WERI-Rb-1 (cell line): ENCODE measurements around the gene NRARP.
"Not testable (repeated sequence)": the region's sequence is repeated elsewhere in the genome, so short reads cannot be mapped to it uniquely, and the experiment has no call there.

Experiments
- DNase-seq: peaks from one replicate; pipeline ENCODE4 v3.0.0-alpha.2; 2020
- H3K27ac ChIP-seq: fragments of 250-450 bp; sonication (Bioruptor Pico); 2 replicates; pipeline ENCODE4 v1.5.1; 2020; ENCODE audit warnings: mild to moderate bottlenecking, moderate library complexity
- H3K27me3 ChIP-seq: fragments of 250-450 bp; sonication (Bioruptor Pico); 2 replicates; pipeline ENCODE4 v1.5.1; 2021; ENCODE audit warnings: mild to moderate bottlenecking, low read depth, moderate library complexity; ENCODE audit not compliant: insufficient read depth, severe bottlenecking
- H3K36me3 ChIP-seq: fragments of 250-450 bp; sonication (Bioruptor Pico); 2 replicates; pipeline ENCODE4 v1.5.1; 2020; ENCODE audit warnings: mild to moderate bottlenecking, moderate library complexity
- H3K4me3 ChIP-seq: 2 replicates; pipeline ENCODE4 v1.5.1; 2011; ENCODE audit warnings: low read depth, mild to moderate bottlenecking, control low read depth, low read length
- H3K9me3 ChIP-seq: fragments of 250-450 bp; sonication (Bioruptor Pico); 2 replicates; pipeline ENCODE4 v1.5.1; 2021; ENCODE audit warnings: mild to moderate bottlenecking, moderate library complexity; ENCODE audit not compliant: severe bottlenecking
- TF ChIP-seq, protein P1 (sequence below): IDR thresholded peaks from 2 replicates; pipeline ENCODE4 v1.5.1; 2011; ENCODE audit warnings: low read depth, mild to moderate bottlenecking, control low read depth, inconsistent platforms, low read length

NRARP gene

DNA sequence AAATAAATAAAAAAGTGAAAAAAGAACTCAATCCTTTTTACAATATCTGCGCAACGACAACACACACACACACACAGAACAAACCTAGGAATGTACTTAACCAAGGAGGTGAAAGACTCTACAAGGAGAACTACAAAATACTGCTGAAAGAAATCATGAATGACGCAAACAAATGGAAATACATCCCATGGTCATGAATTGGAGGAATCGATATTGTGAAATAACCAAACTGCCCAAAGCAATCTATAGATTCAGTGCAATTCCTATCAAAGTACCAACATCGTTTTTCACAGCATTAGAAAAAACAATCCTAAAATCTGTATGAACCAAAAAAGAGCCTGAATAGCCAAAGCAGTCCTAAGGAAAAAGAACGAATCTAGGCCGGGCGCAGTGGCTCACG, 29.9 kb upstream of the NRARP start:
- no peaks in the 10 kb centered on the region for H3K36me3 ChIP-seq
- no peaks in the 10 kb centered on the region for H3K27me3 ChIP-seq
- TF ChIP-seq, protein P1, sequence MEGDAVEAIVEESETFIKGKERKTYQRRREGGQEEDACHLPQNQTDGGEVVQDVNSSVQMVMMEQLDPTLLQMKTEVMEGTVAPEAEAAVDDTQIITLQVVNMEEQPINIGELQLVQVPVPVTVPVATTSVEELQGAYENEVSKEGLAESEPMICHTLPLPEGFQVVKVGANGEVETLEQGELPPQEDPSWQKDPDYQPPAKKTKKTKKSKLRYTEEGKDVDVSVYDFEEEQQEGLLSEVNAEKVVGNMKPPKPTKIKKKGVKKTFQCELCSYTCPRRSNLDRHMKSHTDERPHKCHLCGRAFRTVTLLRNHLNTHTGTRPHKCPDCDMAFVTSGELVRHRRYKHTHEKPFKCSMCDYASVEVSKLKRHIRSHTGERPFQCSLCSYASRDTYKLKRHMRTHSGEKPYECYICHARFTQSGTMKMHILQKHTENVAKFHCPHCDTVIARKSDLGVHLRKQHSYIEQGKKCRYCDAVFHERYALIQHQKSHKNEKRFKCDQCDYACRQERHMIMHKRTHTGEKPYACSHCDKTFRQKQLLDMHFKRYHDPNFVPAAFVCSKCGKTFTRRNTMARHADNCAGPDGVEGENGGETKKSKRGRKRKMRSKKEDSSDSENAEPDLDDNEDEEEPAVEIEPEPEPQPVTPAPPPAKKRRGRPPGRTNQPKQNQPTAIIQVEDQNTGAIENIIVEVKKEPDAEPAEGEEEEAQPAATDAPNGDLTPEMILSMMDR: no peak
- H3K27ac ChIP-seq: no peak overlapping the region
- H3K9me3 ChIP-seq: peaks cover 4% of the 10 kb centered on the region
- no peak for DNase-seq
- H3K4me3 ChIP-seq: no peak overlapping the region

DNA sequence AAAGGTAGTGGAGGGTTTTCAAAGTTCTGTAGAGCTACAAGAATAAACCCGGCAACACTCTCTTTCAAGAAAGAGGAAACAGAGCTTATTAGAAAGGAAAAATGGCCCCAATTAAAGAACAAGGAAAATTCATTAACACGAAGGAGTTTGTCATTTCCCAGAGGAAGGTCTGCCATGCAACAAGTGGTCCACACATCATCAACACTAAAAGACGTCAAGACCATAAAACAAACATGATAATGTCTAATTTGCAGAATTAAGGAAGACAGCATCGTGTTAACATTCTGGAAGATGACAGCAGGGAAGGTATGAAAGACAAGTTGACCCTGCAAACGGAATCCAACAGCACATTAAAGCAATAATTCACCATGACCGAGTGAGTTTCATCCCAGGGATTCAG, 28.6 kb upstream of the NRARP start:
- H3K27ac ChIP-seq: no peak overlapping the region

DNA sequence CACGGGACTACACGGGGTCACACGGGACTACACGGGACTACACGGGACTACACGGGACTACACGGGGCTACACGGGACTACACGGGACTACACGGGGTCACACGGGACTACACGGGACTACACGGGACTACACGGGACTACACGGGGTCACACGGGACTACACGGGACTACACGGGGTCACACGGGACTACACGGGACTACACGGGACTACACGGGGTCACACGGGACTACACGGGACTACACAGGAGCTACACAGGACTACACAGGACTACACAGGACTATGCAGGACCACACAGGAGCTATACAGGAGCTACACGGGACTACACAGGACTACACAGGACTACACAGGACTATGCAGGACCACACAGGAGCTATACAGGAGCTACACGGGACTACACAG, 27.5 kb upstream of the NRARP start:
- DNase-seq, H3K36me3 ChIP-seq, H3K27me3 ChIP-seq, H3K9me3 ChIP-seq, H3K4me3 ChIP-seq, H3K27ac ChIP-seq: not testable (repeated sequence)

More for the DNA sequence above, 28.6 kb upstream of the NRARP start:
- TF ChIP-seq, protein P1: no peak
- Histone ChIP-seq H3K9me3 (peaks cover under 1% of the 10 kb centered on the region), H3K27me3 (no peaks in the 10 kb centered on the region), H3K4me3 (no peak overlapping the region), H3K36me3 (no peaks in the 10 kb centered on the region)
- DNase-seq: no peak

DNA sequence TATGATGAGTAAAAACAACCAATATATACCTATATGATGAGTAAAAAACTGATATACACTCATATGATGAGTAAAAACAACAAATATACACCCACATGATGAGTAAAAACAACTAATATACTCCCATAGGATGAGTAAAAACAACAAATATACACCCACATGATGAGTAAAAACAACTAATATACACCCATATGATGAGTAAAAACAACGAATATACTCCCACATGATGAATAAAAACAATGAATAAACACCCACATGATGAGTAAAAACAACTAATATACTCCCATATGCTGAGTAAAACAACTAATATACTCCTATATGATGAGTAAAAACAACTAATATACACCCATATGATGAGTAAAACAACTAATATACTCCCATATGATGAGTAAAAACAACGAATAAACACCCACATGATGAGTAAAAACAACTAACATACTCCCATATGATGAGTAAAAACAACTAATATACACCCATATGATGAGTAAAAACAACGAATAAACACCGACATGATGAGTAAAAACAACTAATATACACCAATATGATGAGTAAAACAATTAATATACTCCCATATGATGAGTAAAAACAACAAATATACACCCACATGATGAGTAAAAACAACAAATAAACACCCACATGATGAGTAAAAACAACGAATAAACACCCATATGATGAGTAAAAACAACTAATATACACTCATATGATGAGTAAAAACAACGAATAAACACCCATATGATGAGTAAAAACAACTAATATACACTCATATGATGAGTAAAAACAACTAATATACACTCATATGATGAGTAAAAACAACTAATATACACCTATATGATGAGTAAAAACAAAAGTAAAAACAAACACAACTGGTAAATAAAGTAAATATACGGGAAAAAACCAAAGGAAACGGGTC, 25.8 kb upstream of the NRARP start:
- not testable (repeated sequence) for H3K4me3 ChIP-seq, H3K36me3 ChIP-seq, H3K9me3 ChIP-seq, DNase-seq, H3K27me3 ChIP-seq, H3K27ac ChIP-seq

DNA sequence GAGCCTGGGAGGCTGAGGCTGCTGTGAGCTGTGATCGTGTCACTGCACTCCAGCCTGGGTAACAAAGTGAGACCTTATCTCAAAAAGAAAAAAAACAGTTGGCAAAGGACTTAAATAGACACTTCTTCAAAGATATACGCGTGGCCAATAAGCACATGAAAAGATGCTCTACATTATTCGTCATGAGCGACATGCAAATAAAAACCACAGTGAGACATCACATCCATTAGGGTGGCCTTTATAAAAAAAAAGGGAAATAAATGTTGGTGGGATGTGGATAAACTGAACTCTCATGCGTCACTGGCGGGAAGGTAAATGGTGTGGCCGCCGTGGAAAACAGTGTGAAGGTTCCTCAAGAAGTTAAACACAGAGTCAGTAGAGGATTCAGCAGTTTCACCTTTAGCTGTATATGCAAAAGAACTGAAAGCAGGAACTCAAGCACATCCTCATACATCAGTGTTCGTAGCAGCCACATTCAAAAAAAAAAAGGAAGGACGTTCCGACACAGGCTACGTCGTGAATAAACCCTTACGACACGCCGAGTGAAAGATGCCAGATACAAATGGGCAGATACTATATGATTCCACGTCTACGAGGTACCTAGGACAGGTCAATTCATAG, 24.5 kb upstream of the NRARP start:
- TF ChIP-seq, protein P1: no peak
- Histone ChIP-seq H3K27ac (no peak overlapping the region), H3K36me3 (no peaks in the 10 kb centered on the region), H3K27me3 (no peaks in the 10 kb centered on the region), H3K4me3 (no peak overlapping the region), H3K9me3 (no peaks in the 10 kb centered on the region)
- DNase-seq: no peak

DNA sequence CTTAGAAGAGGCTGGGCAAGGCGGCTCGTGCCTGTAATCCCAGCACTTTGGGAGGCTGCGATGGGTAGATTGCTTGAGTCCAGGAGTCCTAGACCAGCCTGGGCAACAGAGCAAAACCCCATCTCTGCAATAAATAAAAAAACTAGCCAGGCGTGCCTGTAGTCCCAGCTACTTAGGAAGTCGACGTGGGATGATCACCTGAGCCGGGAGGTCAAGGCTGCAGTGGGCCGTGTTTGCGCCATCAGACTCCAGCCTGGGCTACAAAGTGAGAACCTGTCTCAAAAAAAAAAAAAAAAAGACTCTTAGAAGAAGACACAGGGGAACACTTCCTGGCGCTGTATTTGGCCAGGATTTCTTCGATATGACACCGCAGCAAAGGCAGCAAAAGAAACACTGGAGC, 23.7 kb upstream of the NRARP start:
- Histone ChIP-seq H3K4me3 (no peak overlapping the region), H3K27me3 (no peaks in the 10 kb centered on the region), H3K9me3 (no peaks in the 10 kb centered on the region), H3K36me3 (no peaks in the 10 kb centered on the region), H3K27ac (no peak overlapping the region)
- TF ChIP-seq, protein P1: no peak
- DNase-seq: no peak
